ENCODE measurements around the gene SAP130. TPM values are rescaled to one million over a fixed set of nuclear protein-coding genes. Genes with fewer than 3 reads are reported as not detected.

The SAP130 gene
- total RNA-seq, 4 donors from 2014 or later: 14.7 to 19.9 (median 18.2) TPM

GRCh38 chr2:128043041-128043440 is 15.2 kb upstream of the SAP130 start:
- no peak overlapping the region for H3K27ac ChIP-seq
- no peak overlapping the region for H3K4me3 ChIP-seq
- TF ChIP-seq CTCF (IDR thresholded peaks at IDR 0.05): no peak
- TF ChIP-seq POLR2AphosphoS5 (IDR thresholded peaks at IDR 0.05): no peak
- TF ChIP-seq POLR2A (IDR thresholded peaks at IDR 0.05): no peak
- TF ChIP-seq EP300 (IDR thresholded peaks at IDR 0.05): no peak
- 90% methylated on average over 3 of the region's 3 CpGs for WGBS
- H3K27me3 ChIP-seq: no peaks in the 10 kb centered on the region
- DNase-seq (ENCODE audit: low spot score in 2 of 2): no peak
- peaks cover 23% of the 10 kb centered on the region for H3K9me3 ChIP-seq
- H3K36me3 ChIP-seq: no peaks in the 10 kb centered on the region
- H3K4me1 ChIP-seq: no peaks in the 10 kb centered on the region

- no peak for DNase-seq (ENCODE audit: low spot score in 2 of 2)
- H3K4me3 ChIP-seq: no peak overlapping the region
- WGBS: 78% methylated on average over 3 of the region's 3 CpGs
- TF ChIP-seq POLR2A (IDR thresholded peaks at IDR 0.05) (no peak), CTCF (IDR thresholded peaks at IDR 0.05) (no peak), POLR2AphosphoS5 (IDR thresholded peaks at IDR 0.05) (no peak), EP300 (IDR thresholded peaks at IDR 0.05) (no peak)
- H3K27me3 ChIP-seq: no peaks in the 10 kb centered on the region
- no peaks in the 10 kb centered on the region for H3K4me1 ChIP-seq
- no peaks in the 10 kb centered on the region for H3K36me3 ChIP-seq
- no peak overlapping the region for H3K27ac ChIP-seq
- H3K9me3 ChIP-seq: peaks cover 32% of the 10 kb centered on the region
Observed at GRCh38 chr2:128041561-128041960, 13.7 kb upstream of the SAP130 start.

- 58% methylated on average over 8 of the region's 8 CpGs for WGBS
- Histone ChIP-seq H3K27ac (no peak overlapping the region), H3K4me1 (no peaks in the 10 kb centered on the region), H3K27me3 (no peaks in the 10 kb centered on the region), H3K9me3 (peaks cover 30% of the 10 kb centered on the region), H3K4me3 (no peak overlapping the region), H3K36me3 (no peaks in the 10 kb centered on the region)
- TF ChIP-seq POLR2AphosphoS5 (IDR thresholded peaks at IDR 0.05) (no peak), CTCF (IDR thresholded peaks at IDR 0.05) (no peak), EP300 (IDR thresholded peaks at IDR 0.05) (no peak), POLR2A (IDR thresholded peaks at IDR 0.05) (no peak)
- DNase-seq (ENCODE audit: low spot score in 2 of 2): no peak
Observed at GRCh38 chr2:128040166-128040771, 12.4 kb upstream of the SAP130 start.

GRCh38 chr2:128039535-128039934 is 11.7 kb upstream of the SAP130 start:
- WGBS: 81% methylated on average over 9 of the region's 9 CpGs
- no peak for TF ChIP-seq POLR2A (IDR thresholded peaks at IDR 0.05)
- no peak for TF ChIP-seq EP300 (IDR thresholded peaks at IDR 0.05)
- no peak for TF ChIP-seq POLR2AphosphoS5 (IDR thresholded peaks at IDR 0.05)
- TF ChIP-seq CTCF (IDR thresholded peaks at IDR 0.05): no peak
- DNase-seq (ENCODE audit: low spot score in 2 of 2): no peak
- no peak overlapping the region for H3K27ac ChIP-seq
- H3K36me3 ChIP-seq: no peaks in the 10 kb centered on the region
- no peaks in the 10 kb centered on the region for H3K4me1 ChIP-seq
- H3K9me3 ChIP-seq: peaks cover 30% of the 10 kb centered on the region
- no peak overlapping the region for H3K4me3 ChIP-seq
- H3K27me3 ChIP-seq: no peaks in the 10 kb centered on the region

GRCh38 chr2:128038411-128038810 is 10.6 kb upstream of the SAP130 start:
- Histone ChIP-seq H3K4me3 (no peak overlapping the region), H3K9me3 (peaks cover 19% of the 10 kb centered on the region), H3K36me3 (no peaks in the 10 kb centered on the region), H3K27me3 (no peaks in the 10 kb centered on the region), H3K27ac (no peak overlapping the region), H3K4me1 (no peaks in the 10 kb centered on the region)
- DNase-seq (ENCODE audit: low spot score in 2 of 2): no peak
- 80% methylated on average over 3 of the region's 3 CpGs for WGBS
- TF ChIP-seq CTCF (IDR thresholded peaks at IDR 0.05): no peak
- no peak for TF ChIP-seq POLR2AphosphoS5 (IDR thresholded peaks at IDR 0.05)
- TF ChIP-seq EP300 (IDR thresholded peaks at IDR 0.05): no peak
- no peak for TF ChIP-seq POLR2A (IDR thresholded peaks at IDR 0.05)

All from suprapubic skin (tissue), 4 donors.